PC-3 (cell line): ENCODE results near the gene PAPPA. TPM values are rescaled to one million over a fixed set of nuclear protein-coding genes. Genes with fewer than 3 reads are reported as not detected.

ENCODE experiments used
- ATAC-seq: fragments of 200-7000 bp; cut with Tn5 transposase; 2 replicates; pipeline ENCODE4 v1.9.1; 2020; ENCODE audit warnings: mild to moderate bottlenecking, moderate library complexity
- BruUV-seq: library from RNA; stranded (reverse); fragments of 400-500 nt; replicated peaks from 2 replicates; lab custom pipeline; 2021; lab: Mats Ljungman, UMichigan
- CTCF ChIA-PET: fragments of 300-600 bp; sonication (Branson Sonifier 250); formaldehyde crosslinking; loops from one replicate; lab custom pipeline; 2022; ENCODE audit warnings: antibody characterized with exemption; lab: Charles Lee
- POLR2A ChIA-PET: fragments of 300-600 bp; sonication (Branson Sonifier 250); formaldehyde crosslinking; loops from one replicate; lab custom pipeline; 2022; ENCODE audit warnings: antibody characterized with exemption; ENCODE audit not compliant: unreplicated experiment; lab: Charles Lee
- DNase-seq: peaks from one replicate; pipeline ENCODE4 v3.0.0-alpha.2; 2015
- H2AFZ ChIP-seq: fragments of 300-600 bp; sonication (generic); 2 replicates; pipeline ENCODE4 v1.6.0; 2016; ENCODE audit warnings: antibody characterized with exemption, low read length
- H3F3A ChIP-seq: fragments of 300-600 bp; sonication (generic); one replicate; pipeline ENCODE4 v1.6.0; 2017; ENCODE audit warnings: antibody characterized with exemption, low read length, control low read depth, mild to moderate bottlenecking; ENCODE audit not compliant: unreplicated experiment
- H3K27ac ChIP-seq: fragments of 300-600 bp; sonication (generic); 2 replicates; pipeline ENCODE4 v1.5.1; 2016; ENCODE audit warnings: mild to moderate bottlenecking, low read length
- H3K27me3 ChIP-seq: fragments of 300-600 bp; sonication (generic); 2 replicates; pipeline ENCODE4 v1.6.1; 2016; ENCODE audit warnings: low read length, mixed read lengths
- H3K36me3 ChIP-seq: fragments of 300-600 bp; sonication (generic); 2 replicates; pipeline ENCODE4 v1.6.1; 2016; ENCODE audit warnings: low read depth, mixed run types, low read length, mixed read lengths
- H3K4me1 ChIP-seq: fragments of 300-600 bp; sonication (generic); 2 replicates; pipeline ENCODE4 v1.5.1; 2016; ENCODE audit warnings: low read length; ENCODE audit not compliant: insufficient read depth
- H3K4me2 ChIP-seq: fragments of 300-600 bp; sonication (generic); 2 replicates; pipeline ENCODE4 v1.6.0; 2016; ENCODE audit warnings: low read length
- H3K4me3 ChIP-seq: fragments of 300-600 bp; sonication (generic); 2 replicates; pipeline ENCODE4 v1.5.1; 2016; ENCODE audit warnings: mild to moderate bottlenecking, low read length, mixed read lengths
- H3K79me2 ChIP-seq: fragments of 300-600 bp; sonication (generic); 2 replicates; pipeline ENCODE4 v1.6.1; 2017; ENCODE audit warnings: low read length, mixed read lengths
- H3K9ac ChIP-seq: fragments of 300-600 bp; sonication (generic); 2 replicates; pipeline ENCODE4 v1.6.0; 2016; ENCODE audit warnings: mild to moderate bottlenecking, low read length
- H3K9me2 ChIP-seq: fragments of 300-600 bp; sonication (generic); replicated peaks from 2 replicates; pipeline ENCODE4 v1.6.1; 2016; ENCODE audit warnings: mixed run types, low read length, mixed read lengths
- H3K9me3 ChIP-seq: fragments of 300-600 bp; sonication (generic); 2 replicates; pipeline ENCODE4 v1.6.1; 2016; ENCODE audit warnings: low read length, mixed read lengths
- H4K20me1 ChIP-seq: fragments of 300-600 bp; sonication (generic); 2 replicates; pipeline ENCODE4 v1.6.1; 2016; ENCODE audit warnings: low read length, mixed read lengths
- EZH2 ChIP-seq: fragments of 300-600 bp; sonication (generic); IDR thresholded peaks from one replicate; pipeline ENCODE4 v1.6.1; 2017; ENCODE audit warnings: antibody characterized with exemption, mild to moderate bottlenecking, low read length; ENCODE audit not compliant: unreplicated experiment
- EZH2phosphoT487 ChIP-seq: fragments of 300-600 bp; sonication (generic); IDR thresholded peaks from 2 replicates; pipeline ENCODE4 v1.6.1; 2018; ENCODE audit warnings: mild to moderate bottlenecking, antibody characterized with exemption, low read length, borderline replicate concordance
- intact Hi-C: fragments of 100-400 bp; cut with micrococcal nuclease; formaldehyde crosslinking; loops from 2 replicates; pipeline ENCODE4 v1.9.0; 2023
- total RNA-seq: library from RNA; depleted of rRNA; stranded (reverse); fragments of >200 nt; gene quantifications from 2 replicates; pipeline ENCODE4 v1.2.3, GENCODE V29; 2014
- TF ChIP-seq, protein P1 (sequence below): fragments of 300-600 bp; sonication (generic); conservative IDR thresholded peaks from 2 replicates; pipeline ENCODE4 v1.5.1; 2017; ENCODE audit warnings: antibody characterized with exemption, low read depth, mild to moderate bottlenecking, low read length

Gene PAPPA
- total RNA-seq, 1 experiment from 2014 or later = not detected

DNA sequence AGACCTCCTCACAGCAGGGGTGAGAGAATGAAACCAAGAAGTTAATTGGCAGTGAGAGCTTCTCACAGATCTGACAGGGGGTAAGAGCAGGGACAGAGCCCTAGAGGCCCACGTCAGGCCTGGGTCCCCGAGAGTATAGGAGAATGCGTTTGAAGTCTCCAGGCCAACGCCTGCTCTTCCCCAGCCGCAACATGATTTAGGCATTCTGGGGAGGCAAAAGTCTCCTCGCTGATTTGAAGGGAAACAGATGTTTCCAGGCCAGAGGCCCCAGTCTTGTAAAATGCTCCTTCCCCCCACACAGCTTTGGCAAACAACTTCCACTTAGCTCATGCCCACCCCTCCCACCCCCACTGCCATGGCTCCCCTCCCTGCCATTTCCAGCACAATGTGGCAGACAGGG, 294.3 kb downstream of the PAPPA start:
- no peak overlapping the region for H2AFZ ChIP-seq
- H3F3A ChIP-seq = no peaks in the 10 kb centered on the region
- POLR2A ChIA-PET = no interaction called here
- no peaks in the 10 kb centered on the region for H3K36me3 ChIP-seq
- H3K27ac ChIP-seq = no peak overlapping the region
- H3K4me3 ChIP-seq = no peak overlapping the region
- ATAC-seq (no peak), DNase-seq (no peak)
- BruUV-seq = no TSS peak
- H3K79me2 ChIP-seq = no peaks in the 10 kb centered on the region
- intact Hi-C loops = no loop called here
- H3K4me1 ChIP-seq = no peaks in the 10 kb centered on the region
- H3K9me2 ChIP-seq = no peaks in the 10 kb centered on the region
- no peak overlapping the region for H3K4me2 ChIP-seq
- no peaks in the 10 kb centered on the region for H3K27me3 ChIP-seq
- TF ChIP-seq, protein P1, sequence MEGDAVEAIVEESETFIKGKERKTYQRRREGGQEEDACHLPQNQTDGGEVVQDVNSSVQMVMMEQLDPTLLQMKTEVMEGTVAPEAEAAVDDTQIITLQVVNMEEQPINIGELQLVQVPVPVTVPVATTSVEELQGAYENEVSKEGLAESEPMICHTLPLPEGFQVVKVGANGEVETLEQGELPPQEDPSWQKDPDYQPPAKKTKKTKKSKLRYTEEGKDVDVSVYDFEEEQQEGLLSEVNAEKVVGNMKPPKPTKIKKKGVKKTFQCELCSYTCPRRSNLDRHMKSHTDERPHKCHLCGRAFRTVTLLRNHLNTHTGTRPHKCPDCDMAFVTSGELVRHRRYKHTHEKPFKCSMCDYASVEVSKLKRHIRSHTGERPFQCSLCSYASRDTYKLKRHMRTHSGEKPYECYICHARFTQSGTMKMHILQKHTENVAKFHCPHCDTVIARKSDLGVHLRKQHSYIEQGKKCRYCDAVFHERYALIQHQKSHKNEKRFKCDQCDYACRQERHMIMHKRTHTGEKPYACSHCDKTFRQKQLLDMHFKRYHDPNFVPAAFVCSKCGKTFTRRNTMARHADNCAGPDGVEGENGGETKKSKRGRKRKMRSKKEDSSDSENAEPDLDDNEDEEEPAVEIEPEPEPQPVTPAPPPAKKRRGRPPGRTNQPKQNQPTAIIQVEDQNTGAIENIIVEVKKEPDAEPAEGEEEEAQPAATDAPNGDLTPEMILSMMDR = no peak
- TF ChIP-seq EZH2 (no peak), EZH2phosphoT487 (no peak)
- H4K20me1 ChIP-seq = no peaks in the 10 kb centered on the region
- CTCF ChIA-PET = no interaction called here
- no peaks in the 10 kb centered on the region for H3K9me3 ChIP-seq
- H3K9ac ChIP-seq = no peak overlapping the region

DNA sequence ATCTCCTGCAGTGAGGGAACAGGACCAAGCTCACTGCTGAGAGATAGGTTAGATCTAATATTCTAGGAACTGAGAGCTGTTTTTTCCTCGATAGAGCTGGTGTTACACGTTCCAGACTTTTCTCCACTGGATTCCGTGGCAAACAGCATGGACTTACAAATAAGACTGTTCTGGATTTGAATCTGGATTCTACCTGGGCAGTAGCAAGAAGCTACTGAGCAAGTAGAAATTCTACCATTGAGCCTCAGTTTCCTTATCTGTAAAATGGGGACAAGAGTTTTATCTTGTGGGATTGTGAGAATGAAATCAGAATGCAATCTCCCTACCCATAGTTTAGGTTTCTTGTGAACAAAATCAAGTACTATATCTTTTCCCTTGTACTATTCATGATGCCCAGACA, 294.8 kb downstream of the PAPPA start:
- H3K4me3 ChIP-seq = no peak overlapping the region
- no peaks in the 10 kb centered on the region for H3K4me1 ChIP-seq
- no peak overlapping the region for H3K9ac ChIP-seq
- H3F3A ChIP-seq = no peaks in the 10 kb centered on the region
- ChIA-PET CTCF (no interaction called here), POLR2A (no interaction called here)
- DNase-seq (no peak), ATAC-seq (no peak)
- no peaks in the 10 kb centered on the region for H3K79me2 ChIP-seq
- no peaks in the 10 kb centered on the region for H3K36me3 ChIP-seq
- no peaks in the 10 kb centered on the region for H3K9me3 ChIP-seq
- no peaks in the 10 kb centered on the region for H4K20me1 ChIP-seq
- no peak for TF ChIP-seq EZH2
- TF ChIP-seq, protein P1 = no peak
- no peak for TF ChIP-seq EZH2phosphoT487
- H3K9me2 ChIP-seq = no peaks in the 10 kb centered on the region
- no peak overlapping the region for H3K27ac ChIP-seq
- intact Hi-C loops = no loop called here
- no TSS peak for BruUV-seq
- no peaks in the 10 kb centered on the region for H3K27me3 ChIP-seq
- H3K4me2 ChIP-seq = no peak overlapping the region
- no peak overlapping the region for H2AFZ ChIP-seq

DNA sequence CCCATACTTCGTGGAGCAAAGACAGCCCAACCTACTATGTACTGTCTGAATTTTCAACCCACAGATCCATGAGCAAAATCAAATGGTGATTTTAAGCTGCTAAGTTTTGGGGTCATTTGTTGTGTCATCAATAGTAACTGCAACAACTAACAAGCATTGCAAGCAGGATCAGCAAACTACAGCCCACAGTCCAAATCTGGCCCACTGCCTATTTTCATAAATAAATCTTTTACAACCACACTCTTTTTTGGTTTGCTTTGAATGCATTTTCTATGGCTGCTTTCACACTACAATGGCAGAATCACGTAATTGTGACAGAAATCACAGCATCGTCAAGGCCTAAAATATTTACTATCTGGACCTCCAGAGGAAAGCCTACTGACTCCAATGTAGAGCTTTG, 296.4 kb downstream of the PAPPA start:
- Histone ChIP-seq H3K79me2 (no peaks in the 10 kb centered on the region), H3F3A (no peaks in the 10 kb centered on the region), H3K27me3 (no peaks in the 10 kb centered on the region), H2AFZ (no peak overlapping the region), H3K9ac (no peak overlapping the region), H4K20me1 (no peaks in the 10 kb centered on the region), H3K4me1 (no peaks in the 10 kb centered on the region), H3K9me3 (no peaks in the 10 kb centered on the region), H3K36me3 (no peaks in the 10 kb centered on the region), H3K9me2 (no peaks in the 10 kb centered on the region), H3K4me2 (no peak overlapping the region), H3K4me3 (no peak overlapping the region), H3K27ac (no peak overlapping the region)
- ATAC-seq (no peak), DNase-seq (no peak)
- CTCF ChIA-PET = no interaction called here
- intact Hi-C loops = no loop called here
- TF ChIP-seq, protein P1 = no peak
- TF ChIP-seq EZH2 (no peak), EZH2phosphoT487 (no peak)
- BruUV-seq = no TSS peak
- POLR2A ChIA-PET = no interaction called here
